DOHH2 (cell line): Measurements from ENCODE around the gene ANKRD36C.
"Not testable (repeated sequence)": the region's sequence is repeated elsewhere in the genome, so short reads cannot be mapped to it uniquely, and the experiment has no call there.

Source experiments
- H3F3A ChIP-seq: fragments of 200-600 bp; sonication (generic), shearing (Covaris generic); 2 replicates; pipeline ENCODE4 v1.6.0; 2016; ENCODE audit warnings: antibody characterized with exemption, mild to moderate bottlenecking; ENCODE audit not compliant: control insufficient read depth, insufficient read depth
- H3K27ac ChIP-seq: fragments of 200-600 bp; sonication (generic); 2 replicates; pipeline ENCODE4 v1.5.1; 2014; ENCODE audit warnings: low read depth, mild to moderate bottlenecking, low read length, moderate library complexity
- H3K27me3 ChIP-seq: fragments of 200-600 bp; sonication (generic); 2 replicates; pipeline ENCODE4 v1.6.1; 2014; ENCODE audit warnings: mild to moderate bottlenecking, low read length, mixed read lengths; ENCODE audit not compliant: control insufficient read depth
- H3K36me3 ChIP-seq: fragments of 200-600 bp; sonication (generic); 2 replicates; pipeline ENCODE4 v1.6.1; 2014; ENCODE audit warnings: mild to moderate bottlenecking, low read length, moderate library complexity, mixed read lengths; ENCODE audit not compliant: control insufficient read depth
- H3K4me1 ChIP-seq: fragments of 200-600 bp; sonication (generic); 2 replicates; pipeline ENCODE4 v1.6.1; 2014; ENCODE audit warnings: mild to moderate bottlenecking, low read length, mixed read lengths; ENCODE audit not compliant: control insufficient read depth
- H3K4me2 ChIP-seq: fragments of 200-600 bp; sonication (generic); 2 replicates; pipeline ENCODE4 v1.6.0; 2014; ENCODE audit warnings: mild to moderate bottlenecking, low read length, moderate library complexity
- H3K4me3 ChIP-seq: fragments of 200-600 bp; sonication (generic); 2 replicates; pipeline ENCODE4 v1.5.1; 2014; ENCODE audit warnings: mild to moderate bottlenecking, low read length, mixed read lengths
- H3K79me2 ChIP-seq: fragments of 200-600 bp; sonication (generic); 2 replicates; pipeline ENCODE4 v1.6.1; 2014; ENCODE audit warnings: mild to moderate bottlenecking, low read length, mixed read lengths; ENCODE audit not compliant: control insufficient read depth
- H3K9me2 ChIP-seq: fragments of 200-600 bp; sonication (generic); replicated peaks from 2 replicates; pipeline ENCODE4 v1.6.1; 2014; ENCODE audit warnings: mild to moderate bottlenecking, low read length, mixed read lengths; ENCODE audit not compliant: control insufficient read depth
- H3K9me3 ChIP-seq: fragments of 200-600 bp; sonication (generic); 2 replicates; pipeline ENCODE4 v1.6.1; 2014; ENCODE audit warnings: antibody characterized with exemption, low read length, mixed read lengths; ENCODE audit not compliant: control insufficient read depth, insufficient read depth
- H4K20me1 ChIP-seq: fragments of 200-600 bp; sonication (generic); 2 replicates; pipeline ENCODE4 v1.6.0; 2014; ENCODE audit warnings: low read depth, mild to moderate bottlenecking, antibody characterized with exemption, low read length, moderate library complexity; ENCODE audit not compliant: control insufficient read depth, insufficient read depth
- EZH2phosphoT487 ChIP-seq: fragments of 200-600 bp; sonication (generic); IDR thresholded peaks from 2 replicates; pipeline ENCODE4 v1.6.1; 2017; ENCODE audit warnings: borderline replicate concordance, mild to moderate bottlenecking, antibody characterized with exemption, low read length, moderate library complexity, mixed read lengths
- TF ChIP-seq, protein P1 (sequence below): fragments of 200-600 bp; sonication (generic); IDR thresholded peaks from one replicate; pipeline ENCODE4 v1.5.1; 2014; ENCODE audit warnings: antibody characterized with exemption, mild to moderate bottlenecking, low read depth, low read length; ENCODE audit not compliant: poor library complexity, severe bottlenecking

The ANKRD36C gene

GRCh38 chr2:95867047-95867677 is 124.5 kb downstream of the ANKRD36C start:
- H3K4me3 ChIP-seq, H3K36me3 ChIP-seq, H3F3A ChIP-seq, H3K9me2 ChIP-seq, H4K20me1 ChIP-seq, H3K4me1 ChIP-seq, H3K79me2 ChIP-seq, H3K27me3 ChIP-seq, H3K9me3 ChIP-seq, H3K4me2 ChIP-seq, H3K27ac ChIP-seq: not testable (repeated sequence)

DNA sequence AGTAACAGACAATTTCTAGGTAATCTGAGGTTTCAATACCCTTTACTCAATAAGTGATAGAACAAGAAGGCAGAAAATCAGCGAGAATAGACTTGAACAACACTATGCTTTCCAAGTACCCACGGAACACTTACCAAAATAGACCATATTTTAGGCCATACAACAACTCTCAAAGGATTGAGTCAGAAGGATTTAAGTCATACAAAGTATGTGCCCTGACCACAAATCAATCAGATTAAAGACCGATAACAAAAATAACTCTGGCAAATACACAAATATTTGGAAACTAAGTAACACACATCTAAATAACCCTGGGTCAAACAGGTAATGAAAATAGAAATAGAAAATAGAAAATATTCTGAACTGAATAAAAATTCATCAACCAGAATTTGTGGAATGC is 129.5 kb downstream of the ANKRD36C start:
- not testable (repeated sequence) for H3K4me2 ChIP-seq, H3K9me2 ChIP-seq, H3K27me3 ChIP-seq, H3K4me3 ChIP-seq, H3K27ac ChIP-seq, H3K9me3 ChIP-seq, H3K4me1 ChIP-seq, H3K36me3 ChIP-seq, H4K20me1 ChIP-seq, H3F3A ChIP-seq, H3K79me2 ChIP-seq

DNA sequence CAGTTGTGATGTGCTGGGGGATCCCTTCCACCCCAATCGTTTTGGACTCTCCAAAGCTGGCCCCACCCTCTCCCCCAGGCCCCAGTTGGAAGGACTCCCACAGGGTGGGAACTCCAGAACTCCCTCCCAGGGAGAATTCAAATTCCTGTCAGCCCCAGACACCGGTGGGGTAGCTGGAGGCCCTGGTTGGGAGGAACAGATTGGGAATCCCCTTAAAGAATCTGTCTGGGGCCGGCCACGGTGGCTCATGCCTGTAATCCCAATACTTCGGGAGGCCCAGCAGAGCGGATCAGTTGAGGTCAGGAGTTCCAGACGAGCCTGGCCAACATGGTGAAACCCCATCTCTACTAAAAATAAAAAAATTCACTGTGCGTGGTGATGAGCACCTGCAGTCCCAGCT is 155.5 kb downstream of the ANKRD36C start:
- no peak overlapping the region for H3K4me2 ChIP-seq
- H3K4me3 ChIP-seq, result no peak overlapping the region
- H4K20me1 ChIP-seq, result no peaks in the 10 kb centered on the region
- H3K79me2 ChIP-seq, result no peaks in the 10 kb centered on the region
- no peaks in the 10 kb centered on the region for H3K4me1 ChIP-seq
- no peaks in the 10 kb centered on the region for H3K9me2 ChIP-seq
- no peak overlapping the region for H3K27ac ChIP-seq
- H3K36me3 ChIP-seq, result peaks cover 12% of the 10 kb centered on the region; the same call in 1 of the 2 replicates
- no peaks in the 10 kb centered on the region for H3K27me3 ChIP-seq
- TF ChIP-seq, protein P1, sequence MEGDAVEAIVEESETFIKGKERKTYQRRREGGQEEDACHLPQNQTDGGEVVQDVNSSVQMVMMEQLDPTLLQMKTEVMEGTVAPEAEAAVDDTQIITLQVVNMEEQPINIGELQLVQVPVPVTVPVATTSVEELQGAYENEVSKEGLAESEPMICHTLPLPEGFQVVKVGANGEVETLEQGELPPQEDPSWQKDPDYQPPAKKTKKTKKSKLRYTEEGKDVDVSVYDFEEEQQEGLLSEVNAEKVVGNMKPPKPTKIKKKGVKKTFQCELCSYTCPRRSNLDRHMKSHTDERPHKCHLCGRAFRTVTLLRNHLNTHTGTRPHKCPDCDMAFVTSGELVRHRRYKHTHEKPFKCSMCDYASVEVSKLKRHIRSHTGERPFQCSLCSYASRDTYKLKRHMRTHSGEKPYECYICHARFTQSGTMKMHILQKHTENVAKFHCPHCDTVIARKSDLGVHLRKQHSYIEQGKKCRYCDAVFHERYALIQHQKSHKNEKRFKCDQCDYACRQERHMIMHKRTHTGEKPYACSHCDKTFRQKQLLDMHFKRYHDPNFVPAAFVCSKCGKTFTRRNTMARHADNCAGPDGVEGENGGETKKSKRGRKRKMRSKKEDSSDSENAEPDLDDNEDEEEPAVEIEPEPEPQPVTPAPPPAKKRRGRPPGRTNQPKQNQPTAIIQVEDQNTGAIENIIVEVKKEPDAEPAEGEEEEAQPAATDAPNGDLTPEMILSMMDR, result no peak
- TF ChIP-seq EZH2phosphoT487, result no peak
- H3K9me3 ChIP-seq, result peaks cover 5% of the 10 kb centered on the region; the same call in 1 of the 2 replicates
- H3F3A ChIP-seq, result no peaks in the 10 kb centered on the region

DNA sequence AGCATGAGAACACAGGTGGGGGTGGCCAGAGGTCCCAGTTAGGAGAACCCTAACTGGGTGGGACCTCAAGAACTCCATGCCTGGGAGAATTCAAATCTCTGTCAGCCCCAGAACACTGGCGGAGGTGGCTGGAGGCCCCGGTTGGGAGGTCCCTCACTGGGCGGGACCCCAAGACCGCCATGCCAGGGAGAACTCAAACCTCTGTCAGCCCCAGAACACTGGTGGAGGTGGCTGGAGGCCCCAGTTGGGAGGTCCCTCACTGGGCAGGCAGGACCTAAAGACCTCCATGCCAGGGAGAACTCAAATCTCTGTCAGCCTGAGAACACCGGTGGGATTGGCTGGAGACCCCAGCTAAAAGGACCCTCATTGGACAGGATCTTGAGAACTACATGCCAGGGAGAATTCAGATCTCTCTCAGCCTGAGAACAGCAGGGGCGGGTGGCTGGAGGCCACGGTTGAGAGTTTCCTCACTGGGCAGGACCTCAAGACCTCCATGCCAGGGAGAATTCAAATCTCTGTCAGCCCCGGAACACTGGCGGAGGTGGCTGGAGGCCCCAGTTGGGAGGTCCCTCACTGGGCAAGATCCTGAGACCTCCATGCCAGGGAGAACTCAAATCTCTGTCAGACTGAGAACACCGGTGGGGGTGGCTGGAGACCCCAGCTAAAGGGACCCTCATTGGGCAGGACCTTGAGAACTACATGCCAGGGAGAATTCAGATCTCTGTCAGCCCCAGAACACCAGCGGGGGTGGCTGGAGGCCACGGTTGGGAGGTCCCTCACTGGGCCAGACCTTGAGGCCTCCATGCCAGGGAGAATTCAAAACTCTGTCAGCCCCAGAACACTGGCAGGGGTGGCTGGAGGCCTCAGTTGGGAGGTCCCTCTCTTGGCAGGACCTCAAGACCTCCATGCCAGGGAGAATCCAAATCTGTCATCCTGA is 157.3 kb downstream of the ANKRD36C start:
- not testable (repeated sequence) for H3K4me1 ChIP-seq, H3K4me2 ChIP-seq, H3K79me2 ChIP-seq, H3K9me2 ChIP-seq, H4K20me1 ChIP-seq, H3K27ac ChIP-seq, H3K4me3 ChIP-seq, H3F3A ChIP-seq, H3K9me3 ChIP-seq, H3K27me3 ChIP-seq
- H3K36me3 ChIP-seq, result peaks cover 12% of the 10 kb centered on the region; the same call in 1 of the 2 replicates

- H3K4me3 ChIP-seq, H4K20me1 ChIP-seq, H3K4me2 ChIP-seq, H3K27ac ChIP-seq, H3K79me2 ChIP-seq, H3K9me2 ChIP-seq, H3K27me3 ChIP-seq, H3F3A ChIP-seq, H3K4me1 ChIP-seq, H3K36me3 ChIP-seq: not testable (repeated sequence)
- peaks cover 16% of the 10 kb centered on the region; the same call in 1 of the 2 replicates for H3K9me3 ChIP-seq
Observed at GRCh38 chr2:95824218-95824617, 167.4 kb downstream of the ANKRD36C start.

DNA sequence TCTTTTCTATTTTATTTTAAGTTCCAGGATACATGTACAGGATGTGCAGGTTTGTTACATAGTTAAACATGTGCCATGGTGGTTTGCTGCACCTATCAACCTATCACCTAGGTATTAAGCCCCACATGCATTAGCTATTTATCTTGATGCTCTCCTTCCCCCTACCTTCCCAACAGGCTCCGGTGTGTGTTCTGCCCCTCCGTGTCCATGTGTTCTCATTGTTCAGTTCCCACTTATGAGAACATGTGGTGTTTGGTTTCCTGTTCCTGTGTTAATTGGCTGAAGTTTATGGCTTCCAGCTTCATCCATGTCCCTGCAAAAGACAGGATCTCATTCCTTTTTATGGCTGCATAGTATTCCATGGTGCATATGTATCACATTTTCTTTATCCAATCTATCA is 174.1 kb downstream of the ANKRD36C start:
- H3K27me3 ChIP-seq, H3K79me2 ChIP-seq, H3K4me2 ChIP-seq, H3F3A ChIP-seq, H3K27ac ChIP-seq, H4K20me1 ChIP-seq, H3K9me3 ChIP-seq, H3K4me3 ChIP-seq, H3K9me2 ChIP-seq, H3K36me3 ChIP-seq, H3K4me1 ChIP-seq: not testable (repeated sequence)

DNA sequence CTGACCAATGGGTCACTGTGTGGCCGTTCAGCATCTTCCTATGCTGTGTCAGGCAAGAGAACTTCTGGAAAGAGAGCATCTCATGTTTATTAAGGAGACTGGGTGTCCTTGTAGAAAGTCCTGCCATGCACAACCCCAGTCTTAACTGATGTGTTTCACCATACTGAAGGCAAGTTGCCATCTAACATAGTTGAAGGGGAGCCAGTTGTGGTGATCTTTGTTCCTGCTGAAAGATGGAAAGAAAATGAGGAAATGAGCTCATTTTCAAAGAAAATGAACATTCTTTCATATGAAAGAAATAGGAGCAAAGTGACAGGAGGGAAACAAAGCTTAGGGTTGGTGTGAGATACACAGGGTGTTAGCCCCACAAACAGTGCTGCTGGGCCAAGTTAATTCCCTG is 178.3 kb downstream of the ANKRD36C start:
- not testable (repeated sequence) for H3K4me2 ChIP-seq, H3K4me1 ChIP-seq, H3K27ac ChIP-seq, H3K4me3 ChIP-seq, H4K20me1 ChIP-seq, H3K9me3 ChIP-seq, H3K27me3 ChIP-seq, H3K9me2 ChIP-seq, H3K79me2 ChIP-seq, H3K36me3 ChIP-seq, H3F3A ChIP-seq
